NT2/D1 (cell line): ENCODE data around the gene SELENBP1.

ENCODE experiments used
- DNase-seq: peaks from one replicate; pipeline ENCODE4 v3.0.0-alpha.2; 2011; ENCODE audit warnings: low read depth, low spot score
- H3K27me3 ChIP-seq: 2 replicates; pipeline ENCODE4 v1.6.0; 2011; ENCODE audit warnings: mild to moderate bottlenecking; ENCODE audit not compliant: insufficient read length, insufficient read depth
- H3K36me3 ChIP-seq: 2 replicates; pipeline ENCODE4 v1.6.1; 2011; ENCODE audit warnings: mild to moderate bottlenecking, low read length, mixed read lengths; ENCODE audit not compliant: insufficient read depth, insufficient read length
- H3K4me1 ChIP-seq: 2 replicates; pipeline ENCODE4 v1.5.1; 2011; ENCODE audit not compliant: insufficient read depth, insufficient read length
- H3K4me3 ChIP-seq: 2 replicates; pipeline ENCODE4 v1.5.1; 2011; ENCODE audit warnings: low read depth; ENCODE audit not compliant: insufficient read length
- H3K9ac ChIP-seq: 2 replicates; pipeline ENCODE4 v1.6.0; 2011; ENCODE audit warnings: low read depth; ENCODE audit not compliant: insufficient read length
- H3K9me3 ChIP-seq: 2 replicates; pipeline ENCODE4 v1.5.1; 2011; ENCODE audit warnings: mild to moderate bottlenecking, low read length; ENCODE audit not compliant: insufficient read depth
- SUZ12 ChIP-seq: IDR thresholded peaks from 2 replicates; pipeline ENCODE4 v1.6.1; 2011; ENCODE audit not compliant: insufficient read length, insufficient read depth; ENCODE audit errors: extremely low read depth
- YY1 ChIP-seq: IDR thresholded peaks from 2 replicates; pipeline ENCODE4 v1.6.1; 2011; ENCODE audit not compliant: insufficient read length, insufficient read depth
- ZNF274 ChIP-seq: IDR thresholded peaks from 2 replicates; pipeline ENCODE4 v1.6.1; 2011; ENCODE audit warnings: mild to moderate bottlenecking, low read depth, low read length

SELENBP1 gene

GRCh38 chr1:151315565-151316235, 56.8 kb downstream of the SELENBP1 start:
- no peak overlapping the region for H3K9ac ChIP-seq
- no peaks in the 10 kb centered on the region for H3K9me3 ChIP-seq
- no peak overlapping the region for H3K4me3 ChIP-seq
- H3K4me1 ChIP-seq = peaks cover 13% of the 10 kb centered on the region
- peaks cover 78% of the 10 kb centered on the region for H3K36me3 ChIP-seq
- no peaks in the 10 kb centered on the region for H3K27me3 ChIP-seq
- TF ChIP-seq ZNF274 (no peak), YY1 (no peak), SUZ12 (no peak)
- DNase-seq = no peak
